Breast epithelium (tissue), 3 donors: ENCODE results near the gene LONP2.

Source experiments
- POLR2A ChIP-seq: fragments of 450-650 bp; IDR thresholded peaks from one replicate; pipeline ENCODE4 v1.6.1; 2016; ENCODE audit warnings: antibody characterized with exemption, mild to moderate bottlenecking, moderate library complexity
- TF ChIP-seq, protein P1 (sequence below), 3 donors: fragments of 450-650 bp; IDR thresholded peaks; one replicate each; pipeline ENCODE4 v1.5.1; 2016 to 2017; ENCODE audit warnings: antibody characterized with exemption in 3 of 3, mild to moderate bottlenecking in 3 of 3, moderate library complexity in 3 of 3

DNA sequence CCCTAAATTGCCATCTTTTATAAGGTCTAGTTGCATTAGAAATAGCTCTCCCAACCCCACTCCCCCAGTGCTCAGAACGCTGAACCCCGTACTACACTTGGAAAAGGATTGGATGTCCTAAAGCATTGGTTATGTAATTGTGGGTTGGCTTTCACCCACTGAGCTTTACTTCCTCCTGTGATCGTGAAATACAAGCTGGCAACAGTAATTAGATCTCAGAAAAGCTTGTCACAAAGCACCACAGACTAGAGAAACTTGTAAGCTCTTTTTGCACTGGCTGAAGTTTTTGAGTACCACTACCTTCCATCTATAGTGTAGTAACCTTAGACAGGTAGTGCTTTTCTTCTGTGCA is 86.7 kb downstream of the LONP2 start:
- no peak for TF ChIP-seq POLR2A
- TF ChIP-seq, protein P1, sequence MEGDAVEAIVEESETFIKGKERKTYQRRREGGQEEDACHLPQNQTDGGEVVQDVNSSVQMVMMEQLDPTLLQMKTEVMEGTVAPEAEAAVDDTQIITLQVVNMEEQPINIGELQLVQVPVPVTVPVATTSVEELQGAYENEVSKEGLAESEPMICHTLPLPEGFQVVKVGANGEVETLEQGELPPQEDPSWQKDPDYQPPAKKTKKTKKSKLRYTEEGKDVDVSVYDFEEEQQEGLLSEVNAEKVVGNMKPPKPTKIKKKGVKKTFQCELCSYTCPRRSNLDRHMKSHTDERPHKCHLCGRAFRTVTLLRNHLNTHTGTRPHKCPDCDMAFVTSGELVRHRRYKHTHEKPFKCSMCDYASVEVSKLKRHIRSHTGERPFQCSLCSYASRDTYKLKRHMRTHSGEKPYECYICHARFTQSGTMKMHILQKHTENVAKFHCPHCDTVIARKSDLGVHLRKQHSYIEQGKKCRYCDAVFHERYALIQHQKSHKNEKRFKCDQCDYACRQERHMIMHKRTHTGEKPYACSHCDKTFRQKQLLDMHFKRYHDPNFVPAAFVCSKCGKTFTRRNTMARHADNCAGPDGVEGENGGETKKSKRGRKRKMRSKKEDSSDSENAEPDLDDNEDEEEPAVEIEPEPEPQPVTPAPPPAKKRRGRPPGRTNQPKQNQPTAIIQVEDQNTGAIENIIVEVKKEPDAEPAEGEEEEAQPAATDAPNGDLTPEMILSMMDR (IDR thresholded peaks at IDR 0.05) = no peak
